Measurements from ENCODE around the gene TAX1BP3.

The TAX1BP3 gene

DNA sequence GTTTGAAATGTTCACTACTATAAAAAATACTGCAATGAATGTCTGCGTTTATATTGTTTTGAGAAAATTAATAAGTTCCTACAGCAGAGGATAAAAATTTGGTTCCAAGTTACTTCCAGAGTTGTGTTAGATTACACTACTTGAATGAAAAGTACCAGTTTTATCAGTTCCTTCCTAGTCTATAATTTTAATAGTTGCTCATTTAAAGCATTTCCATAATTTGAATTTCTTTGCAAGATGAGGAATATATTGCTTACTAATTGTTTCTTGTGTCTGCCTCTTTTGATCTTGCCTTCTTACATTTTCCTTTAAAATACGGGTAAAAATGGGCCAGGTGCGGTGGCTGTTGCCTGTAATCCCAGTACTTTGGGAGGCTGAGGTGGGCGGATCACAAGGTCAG is 4.2 kb upstream of the TAX1BP3 start:
- TF ChIP-seq CTCF (IDR thresholded peaks at IDR 0.05; ENCODE audit: borderline replicate concordance, control extremely low read depth, extremely low read depth, insufficient read depth, missing control alignments): no peak
- DNase-seq (ENCODE audit: low spot score): no peak
- in situ Hi-C loops (cut with MboI; ENCODE audit: low sequenced_read_pairs, unreplicated experiment): no loop called here

DNA sequence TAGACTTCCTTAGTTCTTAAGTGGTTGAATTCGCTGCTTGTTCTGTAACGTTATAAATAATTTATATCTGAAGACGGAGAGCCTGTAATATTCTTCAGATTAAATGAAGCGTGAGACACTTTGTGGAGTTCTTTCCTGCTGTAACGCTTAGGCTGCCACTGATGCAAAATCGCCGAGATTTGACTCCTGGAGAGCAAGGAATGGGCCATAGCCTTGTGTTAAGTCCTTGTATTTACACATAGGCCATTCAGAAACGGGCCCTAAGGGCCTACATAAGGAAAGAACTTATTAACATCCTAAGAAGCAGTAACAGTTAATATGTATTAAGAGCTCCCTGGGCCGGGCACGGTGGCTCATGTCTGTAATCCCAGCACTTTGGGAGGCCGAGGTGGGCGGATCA is 1.2 kb upstream of the TAX1BP3 start:
- in situ Hi-C loops (cut with MboI; ENCODE audit: low sequenced_read_pairs, unreplicated experiment): no loop called here
- DNase-seq (ENCODE audit: low spot score): no peak
- TF ChIP-seq CTCF (IDR thresholded peaks at IDR 0.05; ENCODE audit: borderline replicate concordance, control extremely low read depth, extremely low read depth, insufficient read depth, missing control alignments): no peak

DNA sequence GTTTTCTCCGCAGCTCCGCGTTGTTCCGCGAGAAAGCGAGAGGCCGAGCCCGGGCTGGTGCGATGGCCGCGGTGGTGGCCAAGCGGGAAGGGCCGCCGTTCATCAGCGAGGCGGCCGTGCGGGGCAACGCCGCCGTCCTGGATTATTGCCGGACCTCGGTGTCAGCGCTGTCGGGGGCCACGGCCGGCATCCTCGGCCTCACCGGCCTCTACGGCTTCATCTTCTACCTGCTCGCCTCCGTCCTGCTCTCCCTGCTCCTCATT is 638 bp upstream of the TAX1BP3 start:
- no peak for TF ChIP-seq CTCF (IDR thresholded peaks at IDR 0.05; ENCODE audit: borderline replicate concordance, control extremely low read depth, extremely low read depth, insufficient read depth, missing control alignments)
- no peak for DNase-seq (ENCODE audit: low spot score)
- in situ Hi-C loops (cut with MboI; ENCODE audit: low sequenced_read_pairs, unreplicated experiment): no loop called here

DNA sequence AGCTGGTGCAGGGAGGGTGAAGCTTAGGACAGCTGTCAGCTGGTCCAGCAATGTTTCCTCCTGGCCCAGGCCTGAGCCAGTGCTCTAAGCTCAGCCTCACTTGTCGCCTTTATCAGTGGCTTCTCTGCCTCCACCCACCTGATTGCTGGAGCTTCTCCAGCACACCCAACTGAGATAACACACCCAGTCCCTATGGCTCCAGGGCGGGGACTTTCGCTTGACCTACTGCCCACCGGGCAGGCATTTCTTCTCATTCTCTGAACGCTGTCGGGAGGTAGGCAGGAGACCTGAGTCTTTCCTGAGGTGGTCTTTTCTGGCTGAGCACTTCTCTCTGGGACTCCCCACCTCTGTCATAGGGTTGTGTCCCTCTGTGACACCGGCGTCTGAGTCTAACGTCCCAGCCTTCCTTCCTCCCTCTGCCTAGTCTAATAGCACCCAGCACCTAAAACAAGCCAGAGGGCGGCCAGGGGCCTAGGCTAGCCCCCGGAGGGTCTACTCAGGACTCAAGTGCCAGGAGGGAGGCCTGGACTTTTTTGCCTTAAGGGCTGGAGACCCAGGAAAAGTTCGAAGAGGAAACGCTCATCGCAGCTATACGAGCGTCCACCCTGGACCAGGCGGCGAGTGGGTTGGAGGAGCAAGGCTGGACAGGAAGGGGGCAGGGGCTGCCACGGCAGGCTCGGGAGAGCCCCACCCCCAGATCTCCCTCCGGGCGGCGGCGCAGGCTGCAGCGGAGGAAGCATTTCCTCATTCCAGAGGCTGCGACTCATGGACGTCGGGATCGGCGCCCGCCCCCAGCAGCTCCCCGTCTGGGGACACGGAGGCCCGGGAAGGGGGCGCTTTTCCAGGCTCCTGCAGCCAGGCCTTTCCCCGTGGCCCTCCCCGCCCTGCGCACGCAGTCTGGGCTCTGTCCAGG is 756 bp downstream of the TAX1BP3 start:
- in situ Hi-C loops (cut with MboI; ENCODE audit: low sequenced_read_pairs, unreplicated experiment): no loop called here
- no peak for DNase-seq (ENCODE audit: low spot score)
- no peak for TF ChIP-seq CTCF (IDR thresholded peaks at IDR 0.05; ENCODE audit: borderline replicate concordance, control extremely low read depth, extremely low read depth, insufficient read depth, missing control alignments)

DNA sequence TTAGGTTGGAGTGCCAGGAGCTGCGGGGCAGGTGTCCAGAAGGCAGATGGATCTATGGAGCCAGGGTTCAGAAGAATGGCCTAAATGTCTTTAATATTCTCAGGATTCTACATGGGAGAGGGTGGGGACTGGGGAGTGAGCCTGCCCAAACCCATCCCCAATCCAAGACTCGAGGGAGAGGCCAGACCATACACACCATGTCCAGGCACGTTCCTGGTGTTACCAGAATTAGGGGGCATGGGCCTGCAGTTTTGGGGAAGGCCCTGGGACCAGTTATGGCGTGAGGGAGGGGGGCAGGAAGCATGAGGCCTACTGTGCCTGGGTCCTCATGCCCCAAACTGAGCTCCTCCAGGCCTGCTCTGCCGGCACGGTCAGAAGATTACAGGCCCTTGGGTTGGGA is 1.9 kb downstream of the TAX1BP3 start:
- DNase-seq (ENCODE audit: low spot score): no peak
- TF ChIP-seq CTCF (IDR thresholded peaks at IDR 0.05; ENCODE audit: borderline replicate concordance, control extremely low read depth, extremely low read depth, insufficient read depth, missing control alignments): no peak
- in situ Hi-C loops (cut with MboI; ENCODE audit: low sequenced_read_pairs, unreplicated experiment): no loop called here

DNA sequence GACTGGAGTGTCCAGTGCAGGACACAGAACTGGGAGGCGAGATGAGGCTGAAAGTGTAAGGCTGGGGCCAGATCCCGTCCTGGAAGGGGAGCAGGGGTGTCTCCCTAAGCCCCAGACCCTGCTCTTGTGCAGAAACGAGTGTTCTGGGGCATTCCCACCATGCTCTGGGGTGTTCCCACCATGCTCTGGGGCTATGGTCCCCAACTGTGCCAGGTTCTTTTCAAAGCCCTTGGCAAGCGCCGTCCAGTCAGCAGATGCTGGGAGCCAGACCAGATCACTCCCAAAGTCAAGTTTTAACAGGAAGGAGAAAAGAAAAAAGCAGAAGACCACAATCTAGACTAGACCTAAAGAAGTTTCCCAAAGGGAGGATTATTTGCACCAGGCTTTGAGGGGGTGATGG is 2.5 kb downstream of the TAX1BP3 start:
- in situ Hi-C loops (cut with MboI; ENCODE audit: low sequenced_read_pairs, unreplicated experiment): no loop called here
- no peak for TF ChIP-seq CTCF (IDR thresholded peaks at IDR 0.05; ENCODE audit: borderline replicate concordance, control extremely low read depth, extremely low read depth, insufficient read depth, missing control alignments)

More for the DNA sequence above, 2.5 kb downstream of the TAX1BP3 start:
- DNase-seq (ENCODE audit: low spot score): no peak
